NB4 (cell line): ENCODE measurements around the gene PCK1.

Source experiments
- DNase-seq: peaks from one replicate; pipeline ENCODE4 v3.0.0; 2010; ENCODE audit warnings: low read depth
- H3K4me3 ChIP-seq: one replicate; pipeline ENCODE4 v1.5.1; 2011; ENCODE audit warnings: mild to moderate bottlenecking, low read depth, low read length, moderate library complexity
- CTCF ChIP-seq: IDR thresholded peaks from one replicate; pipeline ENCODE4 v1.5.1; 2012; ENCODE audit warnings: low read depth, low read length
- MYC ChIP-seq: IDR thresholded peaks from 2 replicates; pipeline ENCODE4 v1.6.1; 2011; ENCODE audit warnings: low read depth, low read length
- POLR2A ChIP-seq: IDR thresholded peaks from 2 replicates; pipeline ENCODE4 v1.6.1; 2011; ENCODE audit warnings: mild to moderate bottlenecking; ENCODE audit not compliant: insufficient read length; ENCODE audit errors: extremely low read depth
- TF ChIP-seq, protein P1 (sequence below): IDR thresholded peaks from 2 replicates; pipeline ENCODE4 v1.6.1; 2011; ENCODE audit warnings: low read depth, low read length

The PCK1 gene

DNA sequence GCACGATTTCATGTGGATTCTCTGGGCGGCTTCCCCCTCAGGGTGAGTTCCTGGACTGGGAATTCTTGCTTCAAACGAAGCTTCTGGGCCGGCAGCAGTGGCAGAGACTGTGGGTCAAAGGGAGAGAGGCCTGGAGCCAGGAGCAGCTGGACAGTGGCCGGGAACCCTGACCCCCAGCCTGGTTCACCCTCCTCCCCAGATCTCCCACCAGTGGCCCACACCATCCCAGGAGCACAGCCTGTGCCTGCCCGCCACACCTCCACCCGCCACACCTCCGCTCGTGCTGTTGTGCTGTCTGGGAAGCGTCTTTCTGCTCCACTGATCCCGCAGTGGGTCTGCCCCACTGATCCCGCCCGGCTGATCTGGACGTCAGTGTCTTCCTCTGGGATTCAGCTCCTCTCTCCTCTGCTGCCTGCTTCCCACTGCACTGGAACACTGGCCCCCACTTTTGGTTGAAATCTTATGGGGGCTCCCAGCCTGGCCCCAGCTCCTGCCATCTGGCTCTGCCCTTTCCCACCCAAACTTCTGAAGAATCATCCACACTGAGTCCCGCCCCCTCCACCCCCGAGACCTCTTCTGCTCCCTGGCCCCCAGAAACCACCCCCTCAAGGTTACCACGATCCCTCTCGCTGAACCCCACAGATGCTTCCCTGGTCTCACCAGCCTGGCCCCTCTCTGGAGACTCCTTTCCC, 49.5 kb downstream of the PCK1 start:
- TF ChIP-seq CTCF = no peak
- TF ChIP-seq POLR2A = no peak
- TF ChIP-seq, protein P1, sequence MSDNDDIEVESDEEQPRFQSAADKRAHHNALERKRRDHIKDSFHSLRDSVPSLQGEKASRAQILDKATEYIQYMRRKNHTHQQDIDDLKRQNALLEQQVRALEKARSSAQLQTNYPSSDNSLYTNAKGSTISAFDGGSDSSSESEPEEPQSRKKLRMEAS = no peak
- TF ChIP-seq MYC = no peak
- no peak overlapping the region for H3K4me3 ChIP-seq
- no peak for DNase-seq

DNA sequence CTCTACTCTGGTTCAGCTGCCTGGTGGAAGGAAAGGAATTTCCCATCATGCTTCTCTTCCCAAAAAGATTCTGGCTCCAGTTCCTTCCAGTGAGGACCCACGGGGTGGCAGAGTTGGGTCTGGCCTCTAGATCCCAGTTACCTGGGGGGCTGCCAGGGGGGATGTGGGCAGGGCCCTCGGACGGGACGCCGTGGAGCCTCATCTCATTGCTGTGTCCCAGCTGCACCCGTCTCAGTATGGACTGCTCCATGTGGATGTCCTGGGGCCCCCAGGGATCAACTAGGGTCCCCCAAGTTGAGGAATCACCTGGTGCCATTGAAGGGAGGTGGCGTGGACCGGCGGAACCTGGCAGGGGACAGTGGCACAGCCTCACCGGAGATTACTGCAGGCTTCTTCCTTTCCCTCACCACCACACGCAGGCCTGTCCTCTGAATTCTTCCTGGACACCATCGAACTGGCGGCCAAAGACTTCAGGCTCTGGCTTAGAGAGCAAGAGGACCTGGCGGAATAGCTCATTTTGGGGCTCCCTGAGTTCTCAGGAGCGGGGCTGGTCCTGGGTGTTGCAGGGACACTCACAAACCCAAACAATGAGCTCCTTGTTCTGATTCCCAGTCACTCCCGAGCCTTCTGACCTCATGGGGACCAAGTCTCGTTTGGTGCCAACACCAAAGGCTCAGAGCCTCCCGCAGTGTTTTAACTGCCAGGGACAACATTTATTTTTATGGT, 50.8 kb downstream of the PCK1 start:
- no peak overlapping the region for H3K4me3 ChIP-seq
- DNase-seq = no peak
- TF ChIP-seq POLR2A (no peak), MYC (no peak), CTCF (no peak)
- TF ChIP-seq, protein P1 = no peak

DNA sequence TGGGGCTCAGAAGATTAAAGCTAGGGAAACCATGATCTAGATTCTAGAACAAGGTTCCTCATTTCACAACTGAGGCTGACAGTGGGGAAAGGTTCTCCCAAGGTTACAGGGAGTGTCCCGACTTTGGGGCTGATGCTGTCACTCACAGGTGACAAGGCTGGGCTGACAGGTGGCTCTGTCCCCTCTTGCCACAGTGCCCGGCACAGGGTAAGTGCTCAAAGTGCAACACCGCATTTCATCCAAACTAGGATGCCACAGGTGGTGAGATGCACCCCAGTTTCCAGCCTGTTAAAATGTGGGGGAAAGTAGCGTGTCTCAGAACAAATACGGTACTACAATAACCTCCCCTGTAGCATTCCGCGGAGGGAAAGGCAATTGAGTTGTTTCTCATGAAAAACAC, 51.5 kb downstream of the PCK1 start:
- no peak overlapping the region for H3K4me3 ChIP-seq
- no peak for DNase-seq
- TF ChIP-seq CTCF = no peak
- TF ChIP-seq, protein P1 = no peak
- TF ChIP-seq POLR2A = no peak
- no peak for TF ChIP-seq MYC

DNA sequence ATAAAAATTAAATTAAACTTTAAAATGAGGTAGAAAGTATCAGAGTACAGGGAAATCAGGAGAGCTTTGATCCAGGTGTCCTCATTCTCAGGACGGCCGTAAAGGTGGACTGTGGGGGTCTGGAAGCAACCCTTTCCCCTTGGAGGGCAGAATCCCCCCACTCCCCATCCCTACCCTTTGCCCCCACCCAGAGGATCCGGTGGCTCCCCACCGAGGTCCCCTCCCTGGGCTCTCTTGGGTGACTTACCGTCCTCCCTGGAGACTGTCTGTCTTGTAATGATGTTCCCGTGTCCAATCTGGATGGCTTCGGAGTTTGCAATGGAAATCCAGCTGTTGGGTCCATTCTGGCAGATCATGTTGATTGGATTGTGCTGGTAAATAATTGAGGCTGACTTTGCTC, 52.0 kb downstream of the PCK1 start:
- no peak overlapping the region for H3K4me3 ChIP-seq
- DNase-seq = no peak
- TF ChIP-seq CTCF (no peak), POLR2A (no peak), MYC (no peak)
- TF ChIP-seq, protein P1 = no peak

DNA sequence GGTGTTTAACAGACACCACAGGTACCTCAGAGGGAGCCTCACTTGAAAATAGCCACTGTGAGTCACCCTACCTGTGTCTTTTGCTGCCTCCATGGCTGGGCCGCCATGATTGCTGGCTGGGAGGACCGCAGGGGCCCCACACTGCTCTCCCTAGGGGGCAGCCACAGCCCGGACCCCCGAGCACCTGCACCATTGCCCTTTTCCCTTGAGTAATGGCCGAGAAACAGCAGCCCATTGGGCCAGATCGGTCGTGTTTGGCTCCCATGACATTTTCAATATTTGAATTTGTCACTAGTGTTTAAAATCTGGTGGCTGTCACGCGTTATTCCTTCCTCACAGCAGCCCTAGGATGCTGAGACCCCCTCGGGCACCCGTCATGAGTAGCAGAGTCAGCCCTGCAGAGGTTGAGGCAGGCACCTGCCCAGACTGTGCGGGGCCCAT, 52.6 kb downstream of the PCK1 start:
- DNase-seq = no peak
- TF ChIP-seq CTCF (no peak), MYC (no peak), POLR2A (no peak)
- TF ChIP-seq, protein P1 = no peak

More for the DNA sequence above, 52.6 kb downstream of the PCK1 start:
- no peak overlapping the region for H3K4me3 ChIP-seq
